Endothelial cell of umbilical vein (primary cell): ENCODE data around the gene IPPK. TPM values are rescaled to one million over a fixed set of nuclear protein-coding genes. Genes with fewer than 3 reads are reported as not detected.

Experiments used
- BruUV-seq: library from RNA; stranded (reverse); fragments of 400-500 nt; replicated peaks from 2 replicates; lab custom pipeline; 2021; lab: Mats Ljungman, UMichigan
- CTCF ChIA-PET: fragments of 300-600, 350-600 bp; sonication (Branson Sonifier 250); formaldehyde crosslinking; loops from one replicate; lab custom pipeline; 2021; ENCODE audit warnings: antibody characterized with exemption, inconsistent platforms; lab: Charles Lee
- POLR2A ChIA-PET: fragments of 300-600, 350-600 bp; sonication (Branson Sonifier 250); formaldehyde crosslinking; loops from one replicate; lab custom pipeline; 2021; ENCODE audit warnings: antibody characterized with exemption, inconsistent platforms; lab: Charles Lee
- DNase-seq: peaks from one replicate; pipeline ENCODE4 v3.0.0-alpha.2; 2011; ENCODE audit warnings: low read depth, low spot score
- FAIRE-seq: peaks from 2 replicates; lab custom pipeline; 2011; peaks lifted over from hg19 to GRCh38; lab: Jason Lieb, UNC
- H2AFZ ChIP-seq: 2 replicates; pipeline ENCODE4 v1.6.0; 2012; ENCODE audit warnings: low read depth, low read length, control low read depth, inconsistent platforms
- H3K27ac ChIP-seq: 2 replicates; pipeline ENCODE4 v1.5.1; 2011; ENCODE audit warnings: low read depth, mild to moderate bottlenecking, control low read depth, low read length, moderate library complexity; ENCODE audit not compliant: insufficient read depth
- H3K27me3 ChIP-seq, 2 experiments: 2 replicates each; pipeline versions ENCODE4 v1.6.0 to v1.6.1; 2011; ENCODE audit warnings: low read length in 2 of 2, mixed read lengths in 1 of 2; ENCODE audit not compliant: control insufficient read depth in 2 of 2, insufficient read depth in 2 of 2
- H3K36me3 ChIP-seq, 2 experiments: 2 replicates in 1 of 2; 3 replicates in 1 of 2; pipeline ENCODE4 v1.5.1; 2011; ENCODE audit warnings: low read length in 2 of 2, mild to moderate bottlenecking in 1 of 2, moderate library complexity in 1 of 2; ENCODE audit not compliant: control insufficient read depth in 2 of 2, insufficient read depth in 2 of 2; ENCODE audit errors: extremely low read depth in 1 of 2
- H3K4me1 ChIP-seq: 3 replicates; pipeline ENCODE4 v1.5.1; 2011; ENCODE audit warnings: mild to moderate bottlenecking, low read length; ENCODE audit not compliant: control insufficient read depth, insufficient read depth; ENCODE audit errors: extremely low read depth
- H3K4me2 ChIP-seq: 2 replicates; pipeline ENCODE4 v1.6.1; 2011; ENCODE audit warnings: low read length, control low read depth, mixed read lengths; ENCODE audit not compliant: insufficient read depth
- H3K4me3 ChIP-seq, 3 experiments: fragments of 200-600 bp in 1 of 3; sonication (generic), shearing (Covaris generic) in 1 of 3; replicated peaks in 1 of 3; 2 replicates each; pipeline ENCODE4 v1.5.1; 2011 to 2016; ENCODE audit warnings: control low read depth in 3 of 3, low read length in 3 of 3, mild to moderate bottlenecking in 2 of 3, inconsistent platforms in 1 of 3, low read depth in 1 of 3, moderate library complexity in 1 of 3; ENCODE audit not compliant: insufficient read depth in 1 of 3
- H3K79me2 ChIP-seq: 2 replicates; pipeline ENCODE4 v1.6.0; 2012; ENCODE audit warnings: low read length, inconsistent platforms; ENCODE audit not compliant: control insufficient read depth, insufficient read depth
- H3K9ac ChIP-seq: replicated peaks from 2 replicates; pipeline ENCODE3; 2011; ENCODE audit warnings: low read length, control low read depth; ENCODE audit not compliant: insufficient read depth; ENCODE audit errors: extremely low read depth
- H3K9me1 ChIP-seq: replicated peaks from 3 replicates; pipeline ENCODE4 v1.6.0; 2011; ENCODE audit warnings: mild to moderate bottlenecking, low read length; ENCODE audit not compliant: control insufficient read depth, insufficient read depth; ENCODE audit errors: extremely low read depth
- H3K9me3 ChIP-seq: replicated peaks from 2 replicates; pipeline ENCODE4 v1.5.1; 2012; ENCODE audit warnings: low read length, inconsistent platforms; ENCODE audit not compliant: control insufficient read depth, insufficient read depth
- H4K20me1 ChIP-seq: replicated peaks from 2 replicates; pipeline ENCODE3; 2011; ENCODE audit warnings: mild to moderate bottlenecking, low read length; ENCODE audit not compliant: control insufficient read depth, insufficient read depth; ENCODE audit errors: extremely low read depth
- EZH2 ChIP-seq: IDR thresholded peaks from 2 replicates; pipeline ENCODE4 v1.6.1; 2012; ENCODE audit warnings: borderline replicate concordance, low read depth, mild to moderate bottlenecking, moderate library complexity, low read length, inconsistent platforms; ENCODE audit not compliant: severe bottlenecking
- FOS ChIP-seq: IDR thresholded peaks from 2 replicates; pipeline ENCODE4 v1.6.1; 2011; ENCODE audit warnings: mild to moderate bottlenecking, low read length, moderate library complexity, borderline replicate concordance; ENCODE audit not compliant: insufficient read depth
- GATA2 ChIP-seq: IDR thresholded peaks from 2 replicates; pipeline ENCODE4 v1.7.0; 2011; ENCODE audit warnings: low read depth, mild to moderate bottlenecking, moderate library complexity, mixed read lengths, low read length; ENCODE audit not compliant: insufficient read length, insufficient read depth
- JUN ChIP-seq: IDR thresholded peaks from 2 replicates; pipeline ENCODE4 v1.6.1; 2011; ENCODE audit warnings: borderline replicate concordance, low read depth; ENCODE audit not compliant: insufficient read length, insufficient read depth
- MYC ChIP-seq: IDR thresholded peaks from one replicate; pipeline ENCODE4 v1.6.1; 2011; ENCODE audit warnings: mild to moderate bottlenecking, low read depth, low read length
- POLR2A ChIP-seq: IDR thresholded peaks from 2 replicates; pipeline ENCODE4 v1.6.1; 2012; ENCODE audit warnings: low read depth, mild to moderate bottlenecking, control low read depth, low read length
- POLR2AphosphoS5 ChIP-seq: IDR thresholded peaks from 2 replicates; pipeline ENCODE4 v1.6.1; 2012; ENCODE audit warnings: low read depth, mild to moderate bottlenecking, control low read depth, low read length, moderate library complexity; ENCODE audit not compliant: insufficient read depth
- dilution Hi-C: fragments of 300-500 bp; cut with MboI; formaldehyde crosslinking; loops from one replicate; pipeline ENCODE4 v1.15.0; 2019; ENCODE audit warnings: low sequenced_read_pairs; ENCODE audit not compliant: extremely low pct_ligation_motif_present
- intact Hi-C: fragments of 100-400 bp; cut with micrococcal nuclease; formaldehyde crosslinking; loops from one replicate; pipeline ENCODE4 v1.10.0; 2022
- polyA plus RNA-seq, 4 experiments: library from polyadenylated mRNA; depleted of rRNA in 3 of 4; stranded (reverse) in 3 of 4; unstranded in 1 of 4; fragments of >200 nt; gene quantifications; 2 replicates each; pipeline versions ENCODE4 v1.2.1 to v1.2.3, GENCODE V29; 2011 to 2012; ENCODE audit warnings: missing spikeins in 1 of 4
- total RNA-seq: library from RNA; stranded (reverse); gene quantifications from 2 replicates; pipeline ENCODE4 v1.2.3, GENCODE V29; 2021
- TF ChIP-seq, protein P1 (sequence below): IDR thresholded peaks from 2 replicates; pipeline ENCODE4 v1.6.1; 2011; ENCODE audit not compliant: insufficient read depth, insufficient read length
- TF ChIP-seq, protein P2 (sequence below), 2 donors: IDR thresholded peaks; 1 replicate in 1 of 2; 2 replicates in 1 of 2; pipeline ENCODE4 v1.5.1; 2011; ENCODE audit warnings: low read length in 2 of 2, mild to moderate bottlenecking in 2 of 2, moderate library complexity in 2 of 2, control low read depth in 1 of 2, inconsistent platforms in 1 of 2, low read depth in 1 of 2; ENCODE audit not compliant: insufficient read depth in 1 of 2; ENCODE audit errors: extremely low read depth in 1 of 2

Gene IPPK
- total and polyA plus RNA-seq, 2 donors (not counting 3 experiments of a cell fraction or from before 2014, with no cell fraction given), result 14.0 to 28.0 TPM

DNA sequence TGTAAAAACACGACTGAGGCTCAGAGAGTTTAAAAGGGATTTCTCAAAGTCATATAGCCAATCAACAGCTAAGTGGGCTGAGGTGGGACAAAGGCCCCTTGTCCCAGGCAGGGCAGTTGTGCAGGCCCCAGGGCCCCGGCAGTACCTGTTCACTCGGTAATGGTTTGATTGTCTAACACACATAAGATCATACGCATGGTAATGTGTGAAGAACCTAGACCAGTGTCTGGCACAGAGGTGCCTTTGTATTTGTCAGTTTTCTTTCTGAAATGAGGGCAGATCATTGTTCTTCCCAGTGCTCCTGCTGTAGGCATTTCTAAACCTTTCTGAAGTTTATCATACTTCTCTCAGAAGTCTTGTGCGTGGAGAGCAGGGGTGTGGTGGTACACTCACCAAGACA is 66.8 kb downstream of the IPPK start:
- H3K4me3 ChIP-seq, result no peak overlapping the region
- intact Hi-C loops, result no loop called here
- no TSS peak for BruUV-seq
- no peaks in the 10 kb centered on the region for H4K20me1 ChIP-seq
- H3K9me1 ChIP-seq, result no peaks in the 10 kb centered on the region
- no peak overlapping the region for H3K4me2 ChIP-seq
- no peaks in the 10 kb centered on the region for H3K4me1 ChIP-seq
- H3K36me3 ChIP-seq, result no peaks in the 10 kb centered on the region
- POLR2A ChIA-PET, result no interaction called here
- TF ChIP-seq POLR2A (no peak), JUN (no peak), EZH2 (no peak), GATA2 (no peak), MYC (no peak), POLR2AphosphoS5 (no peak), FOS (no peak)
- TF ChIP-seq, protein P1, sequence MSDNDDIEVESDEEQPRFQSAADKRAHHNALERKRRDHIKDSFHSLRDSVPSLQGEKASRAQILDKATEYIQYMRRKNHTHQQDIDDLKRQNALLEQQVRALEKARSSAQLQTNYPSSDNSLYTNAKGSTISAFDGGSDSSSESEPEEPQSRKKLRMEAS, result no peak
- TF ChIP-seq, protein P2, sequence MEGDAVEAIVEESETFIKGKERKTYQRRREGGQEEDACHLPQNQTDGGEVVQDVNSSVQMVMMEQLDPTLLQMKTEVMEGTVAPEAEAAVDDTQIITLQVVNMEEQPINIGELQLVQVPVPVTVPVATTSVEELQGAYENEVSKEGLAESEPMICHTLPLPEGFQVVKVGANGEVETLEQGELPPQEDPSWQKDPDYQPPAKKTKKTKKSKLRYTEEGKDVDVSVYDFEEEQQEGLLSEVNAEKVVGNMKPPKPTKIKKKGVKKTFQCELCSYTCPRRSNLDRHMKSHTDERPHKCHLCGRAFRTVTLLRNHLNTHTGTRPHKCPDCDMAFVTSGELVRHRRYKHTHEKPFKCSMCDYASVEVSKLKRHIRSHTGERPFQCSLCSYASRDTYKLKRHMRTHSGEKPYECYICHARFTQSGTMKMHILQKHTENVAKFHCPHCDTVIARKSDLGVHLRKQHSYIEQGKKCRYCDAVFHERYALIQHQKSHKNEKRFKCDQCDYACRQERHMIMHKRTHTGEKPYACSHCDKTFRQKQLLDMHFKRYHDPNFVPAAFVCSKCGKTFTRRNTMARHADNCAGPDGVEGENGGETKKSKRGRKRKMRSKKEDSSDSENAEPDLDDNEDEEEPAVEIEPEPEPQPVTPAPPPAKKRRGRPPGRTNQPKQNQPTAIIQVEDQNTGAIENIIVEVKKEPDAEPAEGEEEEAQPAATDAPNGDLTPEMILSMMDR (IDR thresholded peaks at IDR 0.05; ENCODE audit: extremely low read depth in 1 of 2, insufficient read depth in 1 of 2, low read depth in 1 of 2, low read length in 2 of 2), result no peak
- H3K9ac ChIP-seq, result no peak overlapping the region
- FAIRE-seq, result no peak
- no peak overlapping the region for H2AFZ ChIP-seq
- no peaks in the 10 kb centered on the region for H3K79me2 ChIP-seq
- no peaks in the 10 kb centered on the region for H3K27me3 ChIP-seq
- CTCF ChIA-PET, result no interaction called here
- DNase-seq, result no peak
- H3K9me3 ChIP-seq, result no peaks in the 10 kb centered on the region
- dilution Hi-C loops, result no loop called here
- H3K27ac ChIP-seq, result no peak overlapping the region
